Fibroblast of villous mesenchyme (primary cell): ENCODE results near the gene THAP8. TPM values are rescaled to one million over a fixed set of nuclear protein-coding genes. Genes with fewer than 3 reads are reported as not detected.

Experiments
- DNase-seq: peaks from one replicate; pipeline ENCODE4 v3.0.0-alpha.2; 2010; ENCODE audit warnings: low read depth
- H3K4me3 ChIP-seq: 2 replicates; pipeline ENCODE4 v1.5.1; 2011; ENCODE audit warnings: low read depth, mild to moderate bottlenecking, low read length
- total RNA-seq: library from RNA; depleted of rRNA; stranded (reverse); fragments of >200 nt; gene quantifications from 2 replicates; pipeline ENCODE4 v1.2.3, GENCODE V29; 2012
- TF ChIP-seq, protein P1 (sequence below): IDR thresholded peaks from 2 replicates; pipeline ENCODE4 v1.5.1; 2012; ENCODE audit warnings: low read depth, mild to moderate bottlenecking, low read length; ENCODE audit not compliant: insufficient read depth

The THAP8 gene
- total RNA-seq, 1 donor: 4.3 TPM

DNA sequence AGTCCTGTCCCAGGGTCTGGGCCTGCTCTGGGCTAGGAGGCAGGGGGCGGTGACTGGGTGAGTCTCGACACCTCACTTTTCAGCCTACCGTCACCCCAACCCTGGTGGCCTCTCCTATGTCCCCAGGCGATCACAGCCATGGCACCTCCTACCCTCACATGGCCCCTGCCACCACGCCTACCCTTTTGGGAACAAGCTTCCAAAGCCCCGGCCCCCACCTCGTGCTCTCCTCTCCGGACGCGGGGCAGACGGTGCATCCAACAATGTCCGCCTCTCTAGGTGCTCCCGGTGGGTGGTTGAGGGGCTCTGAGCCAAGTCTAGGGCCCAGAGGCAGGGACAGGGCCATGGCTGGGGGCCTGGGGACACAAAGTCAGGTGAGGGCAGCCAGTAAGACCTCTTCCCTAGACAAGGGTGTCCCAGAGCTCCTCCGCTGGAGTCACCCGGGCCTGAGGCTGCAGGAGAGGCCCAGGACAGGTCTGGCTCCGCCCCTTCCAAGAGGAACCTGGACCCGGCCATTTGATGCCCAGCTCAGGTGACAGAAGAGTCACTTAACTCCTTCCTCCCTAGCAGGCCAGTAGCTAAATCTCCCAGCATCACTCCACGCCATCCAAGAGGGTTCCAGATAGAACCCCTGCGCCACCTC, 45.6 kb downstream of the THAP8 start, which contains the start of gene SYNE4:
Gene SYNE4, minus strand, starts transcription at position 478 of the 643 bp plus-strand sequence. Its CDS starts 132 bp downstream, at position 346.
- peak within 1 kb of the TSS; percentile 46 for H3K4me3 ChIP-seq
- DNase-seq: no peak
- TF ChIP-seq, protein P1, sequence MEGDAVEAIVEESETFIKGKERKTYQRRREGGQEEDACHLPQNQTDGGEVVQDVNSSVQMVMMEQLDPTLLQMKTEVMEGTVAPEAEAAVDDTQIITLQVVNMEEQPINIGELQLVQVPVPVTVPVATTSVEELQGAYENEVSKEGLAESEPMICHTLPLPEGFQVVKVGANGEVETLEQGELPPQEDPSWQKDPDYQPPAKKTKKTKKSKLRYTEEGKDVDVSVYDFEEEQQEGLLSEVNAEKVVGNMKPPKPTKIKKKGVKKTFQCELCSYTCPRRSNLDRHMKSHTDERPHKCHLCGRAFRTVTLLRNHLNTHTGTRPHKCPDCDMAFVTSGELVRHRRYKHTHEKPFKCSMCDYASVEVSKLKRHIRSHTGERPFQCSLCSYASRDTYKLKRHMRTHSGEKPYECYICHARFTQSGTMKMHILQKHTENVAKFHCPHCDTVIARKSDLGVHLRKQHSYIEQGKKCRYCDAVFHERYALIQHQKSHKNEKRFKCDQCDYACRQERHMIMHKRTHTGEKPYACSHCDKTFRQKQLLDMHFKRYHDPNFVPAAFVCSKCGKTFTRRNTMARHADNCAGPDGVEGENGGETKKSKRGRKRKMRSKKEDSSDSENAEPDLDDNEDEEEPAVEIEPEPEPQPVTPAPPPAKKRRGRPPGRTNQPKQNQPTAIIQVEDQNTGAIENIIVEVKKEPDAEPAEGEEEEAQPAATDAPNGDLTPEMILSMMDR: no peak

DNA sequence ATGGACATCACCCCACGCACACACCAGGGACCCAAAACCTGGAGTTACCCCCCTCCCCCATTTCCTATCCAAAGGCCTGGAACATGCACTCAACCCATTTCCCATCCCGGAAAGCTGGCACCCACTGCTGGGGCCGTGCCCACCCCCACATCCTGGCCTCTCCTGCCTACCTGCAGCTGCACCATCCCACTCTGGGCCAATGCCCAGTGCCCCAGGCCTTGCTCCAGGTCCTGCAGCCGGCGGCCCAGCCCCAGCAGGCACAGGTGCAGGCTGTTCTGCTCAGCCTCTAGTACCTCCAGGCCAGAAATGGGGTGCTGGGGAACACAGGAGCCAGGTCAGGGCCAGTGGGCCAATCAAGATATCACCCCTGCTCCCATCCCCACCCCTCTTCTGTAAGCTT, 47.1 kb downstream of the THAP8 start:
- TF ChIP-seq, protein P1: no peak
- no peak overlapping the region for H3K4me3 ChIP-seq

DNA sequence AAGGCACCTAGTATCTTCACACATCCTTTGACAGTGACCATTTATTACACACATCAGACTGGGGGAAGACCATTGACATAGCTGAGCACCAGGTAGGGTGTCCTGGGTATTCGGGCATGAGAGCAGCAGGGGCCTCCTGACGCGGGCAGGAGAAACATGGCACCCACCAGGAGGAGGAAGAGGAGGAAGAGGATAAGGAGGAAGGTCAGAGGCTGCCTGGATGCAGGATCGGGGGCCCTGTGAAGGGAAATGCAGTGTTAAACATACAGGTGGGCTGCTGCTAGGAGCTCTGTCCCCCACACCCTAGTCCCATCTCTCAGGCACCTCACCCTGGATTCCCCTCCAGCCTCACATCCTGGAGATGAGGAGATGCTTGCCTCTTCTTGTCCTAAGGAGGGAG, 50.8 kb downstream of the THAP8 start:
- TF ChIP-seq, protein P1: no peak
- DNase-seq: no peak
- no peak overlapping the region for H3K4me3 ChIP-seq

More for the DNA sequence above, 47.1 kb downstream of the THAP8 start:
- no peak for DNase-seq

DNA sequence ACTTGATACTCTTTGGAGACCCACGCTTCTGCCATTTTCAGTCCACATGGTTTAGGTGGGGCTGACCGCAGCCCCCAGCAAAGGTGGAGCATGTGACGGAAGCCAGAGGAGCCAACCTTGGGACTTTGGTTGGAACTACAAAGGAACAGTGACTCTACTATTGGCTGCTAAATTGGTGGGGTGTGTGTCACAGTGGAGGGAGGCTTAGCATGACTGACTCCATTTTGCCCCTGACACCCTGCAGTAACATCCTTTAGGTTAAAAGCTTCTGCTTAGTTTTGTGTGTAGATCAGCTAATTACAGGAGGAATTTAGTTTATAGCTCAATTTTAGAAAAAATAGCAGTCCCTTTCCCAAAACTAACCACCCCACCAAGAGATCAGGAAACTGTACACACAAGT, 52.5 kb downstream of the THAP8 start:
- H3K4me3 ChIP-seq: no peak overlapping the region
- TF ChIP-seq, protein P1: no peak
- DNase-seq: no peak

DNA sequence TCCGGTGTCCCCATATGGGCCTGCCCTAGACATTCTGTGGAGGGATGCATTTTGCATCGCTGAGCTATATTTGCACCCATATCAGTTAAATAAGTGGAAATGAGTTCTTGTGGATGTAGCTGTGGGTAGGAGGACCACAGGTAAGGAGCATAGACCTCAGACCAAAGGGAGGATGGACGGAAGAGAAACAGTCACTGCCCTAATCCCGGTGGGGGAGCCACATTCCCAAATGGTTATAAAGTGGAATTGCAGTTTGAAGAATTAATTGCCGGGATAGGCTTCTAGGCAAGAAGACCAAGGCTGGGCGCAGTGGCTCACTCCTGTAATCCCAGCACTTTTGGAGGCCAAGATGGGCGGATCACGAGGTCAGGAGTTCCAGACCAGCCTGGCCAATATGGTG, 57.3 kb downstream of the THAP8 start:
- no peak for DNase-seq
- no peak overlapping the region for H3K4me3 ChIP-seq
- TF ChIP-seq, protein P1: no peak

DNA sequence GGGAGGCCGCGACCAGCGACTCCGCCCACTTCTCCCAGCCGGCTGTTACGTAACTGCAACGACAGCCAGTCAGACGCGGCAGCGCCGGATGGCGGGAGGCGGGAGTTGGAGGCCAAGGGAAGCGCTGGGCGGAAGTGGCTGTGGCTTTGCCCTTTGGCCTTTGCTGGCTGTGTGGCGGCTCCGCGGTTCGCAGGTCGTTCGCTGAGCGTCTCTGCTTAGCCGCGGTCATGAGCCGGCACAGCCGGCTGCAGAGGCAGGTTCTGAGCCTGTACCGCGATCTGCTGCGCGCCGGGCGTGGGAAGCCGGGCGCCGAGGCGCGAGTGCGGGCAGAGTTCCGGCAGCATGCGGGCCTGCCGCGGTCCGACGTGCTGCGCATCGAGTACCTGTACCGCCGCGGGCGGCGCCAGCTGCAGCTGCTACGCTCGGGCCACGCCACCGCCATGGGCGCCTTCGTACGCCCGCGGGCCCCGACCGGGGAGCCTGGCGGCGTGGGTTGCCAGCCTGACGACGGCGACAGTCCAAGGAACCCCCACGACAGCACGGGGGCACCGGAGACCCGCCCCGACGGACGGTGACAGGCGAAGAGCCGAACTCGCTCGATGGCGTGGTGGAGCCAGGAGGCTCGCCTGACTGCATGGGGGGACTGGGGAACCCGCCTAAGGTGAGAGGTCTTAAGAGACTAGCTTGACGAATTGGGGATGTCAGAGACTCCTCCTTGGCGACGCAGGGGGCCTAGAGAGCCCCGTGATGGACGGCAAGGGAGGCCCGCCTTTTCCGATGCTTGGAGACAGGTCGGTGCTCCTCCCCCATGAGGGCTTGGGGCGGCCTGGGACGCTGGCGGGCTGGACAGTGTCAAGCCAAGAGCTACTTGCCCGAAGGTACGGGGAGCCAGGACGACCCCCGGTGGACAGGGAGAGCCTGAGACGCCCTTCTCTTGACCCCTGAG, 58.8 kb downstream of the THAP8 start, which contains the start of gene SDHAF1:
Gene SDHAF1, plus strand, starts transcription at position 141 of the 946 bp plus-strand sequence. Its CDS starts 87 bp downstream, at position 228.
- DNase-seq: peak; percentile 94
- H3K4me3 ChIP-seq: peak within 1 kb of the TSS; percentile 61
- TF ChIP-seq, protein P1: no peak
